GM18507 (cell line): ENCODE results near the gene RNF34.
"Not testable (repeated sequence)": the region's sequence is repeated elsewhere in the genome, so short reads cannot be mapped to it uniquely, and the experiment has no call there.

Experiments used
- DNase-seq: peaks from one replicate; pipeline ENCODE4 v3.0.0; 2011; ENCODE audit warnings: low read depth; ENCODE audit not compliant: insufficient read length; ENCODE audit errors: extremely low spot score
- FAIRE-seq: peaks from 2 replicates; lab custom pipeline; 2011; peaks lifted over from hg19 to GRCh38; lab: Jason Lieb, UNC

The RNF34 gene

DNA sequence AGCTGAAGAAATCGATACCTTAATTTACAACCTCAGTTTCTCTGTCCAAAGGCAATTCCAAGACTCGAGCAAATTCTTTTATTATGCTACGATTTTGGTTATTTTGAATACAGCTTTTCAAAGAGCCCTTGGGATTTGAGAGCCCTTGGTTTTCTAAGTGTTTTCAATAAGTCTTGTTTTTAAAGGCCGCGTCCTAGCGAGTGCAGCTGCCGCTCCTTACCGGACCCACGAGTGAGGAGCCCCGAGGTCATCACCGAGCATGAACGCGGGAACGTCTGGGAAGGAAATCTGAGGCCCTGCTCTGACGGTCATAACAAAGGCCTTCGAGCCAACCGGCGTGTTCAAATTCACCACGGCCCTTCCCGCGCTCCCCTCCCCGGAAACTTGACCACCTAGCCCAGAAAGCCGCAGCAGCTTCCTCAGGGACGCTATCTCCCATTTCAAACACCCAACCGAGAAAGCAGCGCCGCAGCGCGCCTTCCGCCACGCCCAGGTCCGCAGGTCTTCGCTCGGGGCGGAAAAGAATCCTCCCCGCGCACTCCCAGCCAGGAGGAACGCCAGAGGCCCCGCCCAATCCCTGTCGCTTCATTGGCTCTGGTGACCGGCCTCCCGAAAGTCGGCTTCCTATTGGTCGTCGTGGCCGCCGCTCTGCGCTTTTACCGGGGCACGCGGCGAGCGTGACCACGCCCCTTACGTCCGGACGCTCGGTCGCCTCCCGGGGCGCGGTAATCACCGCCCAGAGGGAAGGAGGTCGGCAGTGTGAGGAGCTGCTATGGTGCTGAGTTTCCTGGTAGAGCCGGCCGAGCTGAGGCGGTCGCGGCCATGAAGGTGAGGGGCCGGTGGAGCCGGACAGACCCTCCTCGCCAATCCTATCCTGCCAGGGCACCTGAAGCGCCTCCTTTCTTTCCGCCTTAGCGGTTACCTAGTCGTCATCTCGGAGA is at the start of gene RNF34:
Gene RNF34, plus strand, starts transcription at position 728 of the 941 bp plus-strand sequence. Its CDS starts 95 bp downstream, at position 823.
- FAIRE-seq = peak; percentile 98

DNA sequence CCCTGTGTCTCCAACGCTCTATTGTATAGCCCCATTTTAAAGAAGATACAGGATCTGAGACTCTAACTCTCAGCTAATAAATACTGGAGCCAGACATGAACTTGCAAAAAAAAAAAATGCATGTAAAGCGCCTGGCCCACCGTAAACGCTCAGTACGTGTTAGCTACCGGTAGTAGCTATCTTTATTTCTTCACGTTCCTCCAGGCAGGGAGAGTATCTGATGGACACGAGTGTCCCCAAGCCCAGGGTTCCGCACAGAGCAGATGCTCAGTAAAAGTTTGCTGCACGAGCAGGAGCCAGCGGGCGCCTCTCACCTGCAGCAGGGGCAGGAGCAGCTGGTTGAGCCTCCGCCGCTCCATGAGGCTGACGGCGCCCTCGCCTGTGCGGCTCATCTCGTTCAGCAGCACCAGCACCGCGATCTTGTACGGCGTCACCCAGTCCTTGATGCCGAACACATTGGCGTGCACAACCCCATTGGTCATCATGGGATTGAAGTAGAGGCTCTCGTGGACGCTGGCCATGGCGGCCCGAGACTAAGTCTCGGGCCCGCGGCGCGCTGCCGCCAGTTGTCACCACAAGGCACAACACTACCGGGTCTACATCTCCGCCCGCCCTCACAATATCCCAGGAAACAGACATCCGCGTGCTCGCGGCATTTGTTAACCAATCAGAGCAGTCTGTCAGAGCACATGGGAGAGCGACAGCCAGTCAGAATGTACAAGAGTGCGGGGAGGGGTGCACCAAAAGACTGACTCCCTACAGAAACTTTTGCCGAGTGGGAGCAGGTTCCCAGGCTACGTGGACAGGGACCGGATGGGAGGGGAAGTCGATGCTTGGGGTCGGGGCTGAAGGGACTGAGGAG is 47.9 kb upstream of the RNF34 start, which contains the start of gene ANAPC5:
Gene ANAPC5, minus strand, starts transcription at position 592 of the 862 bp plus-strand sequence. Its CDS starts 71 bp downstream, at position 521.
- peak; percentile 93 for DNase-seq
- peak; percentile 95 for FAIRE-seq

More for the DNA sequence above, at the start of gene RNF34:
- DNase-seq = peak; percentile 92

DNA sequence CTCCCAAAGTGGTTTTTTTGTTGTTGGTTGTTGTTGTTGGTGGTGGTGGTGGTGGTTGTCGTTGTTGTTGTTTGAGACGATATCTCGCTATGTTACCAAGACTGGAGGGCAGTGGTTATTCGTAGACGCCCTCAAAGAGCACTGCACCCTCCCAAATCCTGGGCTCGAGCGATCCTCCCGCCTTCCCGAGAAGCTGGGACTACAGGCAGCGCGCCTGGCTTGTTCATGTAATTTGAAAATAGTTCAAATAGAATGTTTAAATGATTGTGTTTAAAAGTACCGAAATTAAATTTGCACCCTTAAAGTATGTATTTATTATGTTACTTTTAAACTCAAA is 47.3 kb upstream of the RNF34 start:
- FAIRE-seq (no peak), DNase-seq (no peak)

DNA sequence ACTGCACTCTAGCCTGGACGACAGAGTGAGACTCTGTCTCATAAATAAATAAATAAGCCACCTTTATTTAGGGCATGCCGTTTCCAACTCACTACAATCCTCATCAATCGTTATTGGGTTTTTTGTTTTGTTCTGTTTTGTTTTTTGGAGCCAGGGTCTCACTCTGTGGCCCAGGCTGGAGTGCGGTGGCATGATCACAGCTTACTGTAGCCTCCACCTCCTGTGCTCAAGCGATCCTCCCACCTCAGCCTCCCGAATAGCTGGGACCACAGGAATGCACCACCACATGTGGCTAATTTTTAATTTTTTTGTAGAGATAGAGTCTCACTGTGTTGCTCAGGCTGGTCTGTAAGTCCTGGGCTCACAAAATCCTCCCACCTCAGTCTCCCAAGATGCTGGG is 44.1 kb upstream of the RNF34 start:
- FAIRE-seq (no peak), DNase-seq (no peak)

- FAIRE-seq (no peak), DNase-seq (no peak)
These were observed 43.3 kb upstream of the RNF34 start for GRCh38 chr12:121356657-121357056.

GRCh38 chr12:121357331-121357730 is 42.6 kb upstream of the RNF34 start:
- DNase-seq (no peak), FAIRE-seq (no peak)

- no peak for DNase-seq
- no peak for FAIRE-seq
These were observed 41.8 kb upstream of the RNF34 start for GRCh38 chr12:121358073-121358472.

GRCh38 chr12:121364683-121365121 is 35.2 kb upstream of the RNF34 start:
- FAIRE-seq (no peak), DNase-seq (no peak)

DNA sequence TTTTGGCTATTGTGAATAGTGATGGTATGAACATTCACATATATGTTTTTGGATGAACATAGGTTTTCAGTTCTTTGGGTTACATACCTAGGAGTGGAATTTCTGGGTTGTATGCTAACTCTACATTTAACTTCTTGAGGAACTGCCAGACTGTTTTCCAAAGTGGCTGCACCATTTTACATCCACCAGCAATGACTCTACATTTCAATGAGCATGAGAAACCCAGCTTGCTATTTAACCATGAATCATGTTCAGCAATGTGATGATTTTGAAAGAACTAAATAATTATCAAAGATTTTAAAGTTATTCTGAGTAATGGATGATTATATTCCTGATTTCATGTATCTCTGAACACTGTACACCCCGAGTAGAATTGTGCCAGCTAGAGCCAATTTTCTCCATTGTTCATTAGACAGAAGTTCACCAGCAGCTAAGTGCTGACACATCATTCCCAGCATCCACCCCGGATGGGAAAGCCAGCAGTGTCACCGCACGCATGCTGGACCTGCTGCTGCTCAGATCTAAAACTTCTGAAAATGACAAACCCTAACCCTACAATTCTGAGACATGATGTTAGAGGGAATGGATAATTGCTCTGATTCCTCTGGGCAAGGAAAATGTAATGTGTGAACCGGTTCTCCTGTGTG is 34.4 kb upstream of the RNF34 start:
- DNase-seq (no peak), FAIRE-seq (no peak)

DNA sequence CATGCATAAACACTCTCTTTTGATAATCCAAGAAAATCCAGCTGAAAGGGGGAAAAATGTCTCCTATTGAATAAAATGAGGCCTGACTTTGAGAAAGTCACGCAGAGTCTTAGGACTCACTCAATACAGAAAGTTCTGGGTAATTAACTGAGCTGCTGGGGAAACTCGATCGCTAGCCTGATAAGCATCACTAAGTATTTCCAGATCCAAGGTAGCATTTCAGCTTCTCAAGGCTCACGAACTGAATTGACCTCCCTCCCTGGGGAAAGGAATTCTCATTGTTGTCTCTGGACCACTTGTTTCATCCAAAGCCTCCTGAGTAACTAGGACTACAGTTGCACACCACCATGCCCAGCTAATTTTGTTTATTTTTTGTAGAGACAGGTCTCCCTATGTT is 33.9 kb upstream of the RNF34 start:
- FAIRE-seq (no peak), DNase-seq (no peak)

DNA sequence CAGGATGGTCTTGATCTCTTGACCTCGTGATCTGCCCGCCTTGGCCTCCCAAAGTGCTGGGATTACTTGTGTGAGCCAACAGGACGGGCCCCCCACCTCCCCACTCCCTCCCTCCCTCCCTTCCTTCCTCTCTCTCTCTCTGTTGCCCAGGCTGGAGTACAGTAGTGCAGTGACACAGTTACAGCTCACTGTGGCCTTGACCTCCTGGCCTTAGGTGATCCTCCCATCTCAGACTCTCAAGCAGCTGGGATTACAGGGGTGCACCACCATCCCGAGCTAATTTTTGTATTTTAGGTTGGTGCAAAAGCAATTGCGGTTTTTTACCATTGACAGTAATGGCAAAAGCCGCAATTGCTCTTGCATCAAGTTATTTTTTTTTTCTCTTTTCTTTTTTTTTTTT is 28.5 kb upstream of the RNF34 start:
- DNase-seq (no peak), FAIRE-seq (no peak)

DNA sequence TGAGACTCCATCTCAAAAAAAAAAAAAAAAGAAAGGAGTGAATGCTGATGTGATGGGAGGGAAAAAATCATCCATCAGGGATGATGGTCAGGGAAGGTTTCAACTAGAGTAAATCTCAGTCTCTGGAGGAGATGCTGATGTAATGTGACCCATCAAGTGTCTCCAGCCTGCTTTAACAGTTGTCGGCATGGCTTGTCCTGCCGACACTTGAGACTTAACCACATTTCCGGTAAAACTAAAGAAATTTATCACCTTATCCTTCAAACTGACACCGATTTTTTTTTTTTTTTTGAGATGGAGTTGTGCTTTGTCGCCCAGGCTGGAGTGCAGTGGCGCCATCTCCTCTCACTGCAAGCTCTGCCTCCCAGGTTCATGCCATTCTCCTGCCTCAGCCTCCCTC is 26.2 kb upstream of the RNF34 start:
- DNase-seq = no peak
- no peak for FAIRE-seq

DNA sequence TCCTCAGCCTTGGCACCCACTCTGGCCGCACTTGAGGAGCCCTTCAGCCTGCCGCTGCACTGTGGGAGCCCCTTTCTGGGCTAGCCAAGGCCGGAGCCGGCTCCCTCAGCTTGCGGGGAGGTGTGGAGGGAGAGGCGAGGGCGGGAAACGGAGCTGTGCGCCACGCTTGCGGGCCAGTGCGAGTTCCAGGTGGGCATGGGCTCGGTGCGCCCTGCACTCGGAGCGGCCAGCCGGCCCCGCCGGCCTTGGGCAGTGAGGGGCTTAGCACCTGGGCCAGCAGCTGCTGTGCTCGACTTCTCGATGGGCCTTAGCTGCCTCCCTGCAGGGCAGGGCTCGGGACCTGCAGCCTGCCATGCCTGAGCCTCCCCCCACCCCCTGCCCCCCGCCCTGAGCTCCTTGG is 25.6 kb upstream of the RNF34 start:
- not testable (repeated sequence) for DNase-seq, FAIRE-seq

GRCh38 chr12:121374945-121375584 is 24.9 kb upstream of the RNF34 start:
- not testable (repeated sequence) for DNase-seq, FAIRE-seq

DNA sequence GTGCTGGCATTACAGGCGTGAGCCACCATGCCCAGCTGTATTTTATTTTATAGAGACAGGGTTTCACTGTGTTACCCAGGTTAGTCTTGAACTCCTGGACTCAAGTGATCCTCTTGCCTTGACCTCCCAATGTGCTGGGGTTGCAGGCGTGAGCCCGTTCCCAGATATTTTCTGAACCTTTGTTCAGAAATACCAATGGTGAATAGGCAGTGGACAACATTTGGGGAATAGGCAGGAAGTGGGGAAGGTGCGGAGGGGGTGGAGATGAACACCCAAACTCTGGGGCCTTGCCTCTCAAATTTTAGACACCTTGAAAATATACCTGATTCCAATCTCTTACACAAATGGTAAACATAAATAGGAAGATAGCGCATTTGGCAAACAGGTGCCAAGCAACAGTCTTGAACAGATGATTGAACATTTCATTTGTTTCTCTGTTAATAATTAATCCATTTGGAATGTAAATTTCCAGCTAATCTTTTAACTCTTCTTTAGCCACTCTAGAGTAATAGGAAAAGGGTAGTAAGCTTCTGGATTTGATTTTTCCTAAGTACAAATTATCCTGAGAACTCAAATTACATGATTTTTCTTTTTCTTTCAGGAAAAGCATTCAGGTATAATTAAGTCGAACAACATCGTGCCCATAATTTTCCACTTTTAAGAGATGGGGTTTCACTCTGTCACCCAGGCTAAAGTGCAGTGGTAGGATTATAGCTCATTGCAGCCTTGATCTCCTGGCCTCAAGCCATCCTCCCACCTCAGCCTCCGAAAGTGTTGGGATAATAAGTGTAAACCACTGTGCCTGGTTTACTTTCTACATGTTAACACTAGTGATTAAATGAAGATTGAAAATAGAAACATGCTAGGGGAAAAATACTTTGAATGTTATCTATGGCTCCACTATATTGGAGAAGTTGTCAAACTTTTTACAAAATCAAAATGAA is 22.9 kb upstream of the RNF34 start:
- DNase-seq = no peak
- FAIRE-seq = no peak

GRCh38 chr12:121378736-121379135 is 21.2 kb upstream of the RNF34 start:
- FAIRE-seq (no peak), DNase-seq (no peak)

- FAIRE-seq (no peak), DNase-seq (no peak)
These were observed 20.0 kb upstream of the RNF34 start for GRCh38 chr12:121379945-121380344.

- DNase-seq = no peak
- no peak for FAIRE-seq
These were observed 16.3 kb upstream of the RNF34 start for GRCh38 chr12:121383601-121384021.
